SK-N-SH treated with all-trans-retinoic acid at 6 μM for 48 hours (cell line): ENCODE measurements around the gene CCT6B.

Experiments used
- ARNTL ChIP-seq: fragments of 450-650 bp; formaldehyde crosslinking; IDR thresholded peaks from 2 replicates; pipeline ENCODE4 v1.5.0; 2020; ENCODE audit warnings: low read depth, mild to moderate bottlenecking, moderate library complexity, borderline replicate concordance
- BACH2 ChIP-seq: fragments of 250-450 bp; sonication (Bioruptor Pico); IDR thresholded peaks from 2 replicates; pipeline ENCODE4 v1.9.0; 2021; ENCODE audit warnings: mild to moderate bottlenecking, borderline replicate concordance
- CSDC2 ChIP-seq: fragments of 250-450 bp; sonication (Bioruptor Pico); IDR thresholded peaks from 2 replicates; pipeline ENCODE4 v1.5.0; 2020; ENCODE audit warnings: mild to moderate bottlenecking, moderate library complexity
- CSRNP3 ChIP-seq: fragments of 250-450 bp; sonication (Bioruptor Pico); IDR thresholded peaks from 2 replicates; pipeline ENCODE4 v1.5.1; 2021; ENCODE audit warnings: mild to moderate bottlenecking, moderate library complexity
- GLIS3 ChIP-seq: fragments of 250-450 bp; sonication (Bioruptor Pico); IDR thresholded peaks from 2 replicates; pipeline ENCODE4 v1.5.0; 2020; ENCODE audit warnings: mild to moderate bottlenecking, moderate library complexity
- PATZ1 ChIP-seq: fragments of 250-450 bp; sonication (Bioruptor Pico); IDR thresholded peaks from 2 replicates; pipeline ENCODE4 v1.8.0; 2020; ENCODE audit warnings: mild to moderate bottlenecking, moderate library complexity, borderline replicate concordance
- POU6F1 ChIP-seq: fragments of 250-450 bp; sonication (Bioruptor Pico); IDR thresholded peaks from 2 replicates; pipeline ENCODE4 v1.8.0; 2021; ENCODE audit warnings: low read depth, mild to moderate bottlenecking, moderate library complexity, borderline replicate concordance
- SNAI2 ChIP-seq: fragments of 250-450 bp; sonication (Bioruptor Pico); IDR thresholded peaks from 2 replicates; pipeline ENCODE4 v1.5.0; 2020; ENCODE audit warnings: mild to moderate bottlenecking, moderate library complexity
- TOX ChIP-seq: fragments of 250-450 bp; sonication (Bioruptor Pico); IDR thresholded peaks from 2 replicates; pipeline ENCODE4 v1.8.0; 2021; ENCODE audit warnings: mild to moderate bottlenecking, moderate library complexity, borderline replicate concordance
- ZC3H10 ChIP-seq: fragments of 250-450 bp; sonication (Bioruptor Pico); IDR thresholded peaks from 2 replicates; pipeline ENCODE4 v1.5.1; 2021; ENCODE audit warnings: mild to moderate bottlenecking, moderate library complexity
- ZFP3 ChIP-seq: fragments of 250-450 bp; sonication (Bioruptor Pico); IDR thresholded peaks from 2 replicates; pipeline ENCODE4 v1.5.0; 2020; ENCODE audit warnings: mild to moderate bottlenecking, moderate library complexity
- ZFP30 ChIP-seq: fragments of 450-650 bp; formaldehyde crosslinking; IDR thresholded peaks from 2 replicates; pipeline ENCODE4 v1.5.0; 2022; ENCODE audit warnings: mild to moderate bottlenecking, moderate library complexity
- ZNF8 ChIP-seq: fragments of 450-650 bp; formaldehyde crosslinking; IDR thresholded peaks from 2 replicates; pipeline ENCODE4 v1.5.0; 2020; ENCODE audit warnings: mild to moderate bottlenecking, moderate library complexity

GRCh38 chr17:34999456-34999855 lies 38.2 kb upstream of the CCT6B start:
- no peak for TF ChIP-seq TOX (CRISPR knock-in tag)
- TF ChIP-seq ZNF8 (CRISPR knock-in tag), result no peak
- TF ChIP-seq CSRNP3, result no peak
- no peak for TF ChIP-seq SNAI2 (CRISPR knock-in tag)
- no peak for TF ChIP-seq PATZ1 (CRISPR knock-in tag)
- TF ChIP-seq ZFP3 (CRISPR knock-in tag), result no peak
- TF ChIP-seq ARNTL, result no peak
- no peak for TF ChIP-seq ZFP30 (CRISPR knock-in tag)
- TF ChIP-seq POU6F1, result no peak
- TF ChIP-seq CSDC2, result no peak
- TF ChIP-seq GLIS3 (CRISPR knock-in tag), result no peak
- no peak for TF ChIP-seq ZC3H10 (CRISPR knock-in tag)
- no peak for TF ChIP-seq BACH2 (CRISPR knock-in tag)
